IMR-90 (cell line): ENCODE measurements around the gene ERCC6. TPM values are rescaled to one million over a fixed set of nuclear protein-coding genes. Genes with fewer than 3 reads are reported as not detected.

ENCODE experiments used
- ATAC-seq: fragments of 200-7000 bp; cut with Tn5 transposase; 2 replicates; pipeline ENCODE4 v1.9.1; 2020; ENCODE audit warnings: low read depth, mild to moderate bottlenecking, moderate library complexity
- BruUV-seq: library from RNA; stranded (reverse); fragments of 400-500 nt; replicated peaks from 2 replicates; lab custom pipeline; 2021; lab: Mats Ljungman, UMichigan
- CTCF ChIA-PET: fragments of 300-600 bp; formaldehyde crosslinking; extraction: SDS; loops from one replicate; lab custom pipeline; 2021; ENCODE audit warnings: antibody characterized with exemption; lab: Yijun Ruan, JAX
- POLR2A ChIA-PET: fragments of 300-600 bp; sonication (Branson Sonifier 250); formaldehyde crosslinking; loops from one replicate; lab custom pipeline; 2022; ENCODE audit warnings: antibody characterized with exemption; ENCODE audit not compliant: unreplicated experiment; lab: Charles Lee
- DNase-seq: peaks from one replicate; pipeline ENCODE4 v3.0.0; 2013
- H2AFZ ChIP-seq: replicated peaks from 2 replicates; pipeline ENCODE3; 2013; ENCODE audit warnings: low read length, mild to moderate bottlenecking; ENCODE audit not compliant: poor library complexity
- H2AK5ac ChIP-seq: 2 replicates; pipeline ENCODE4 v1.6.1; 2013; ENCODE audit warnings: low read depth, low read length, inconsistent platforms
- H2AK9ac ChIP-seq: replicated peaks from 2 replicates; pipeline ENCODE3; 2013; ENCODE audit warnings: mild to moderate bottlenecking, low read depth, low read length, moderate library complexity; ENCODE audit not compliant: poor library complexity
- H2BK120ac ChIP-seq: 2 replicates; pipeline ENCODE4 v1.6.1; 2013; ENCODE audit warnings: low read depth, low read length, inconsistent platforms
- H2BK15ac ChIP-seq: 3 replicates; pipeline ENCODE4 v1.6.1; 2013; ENCODE audit warnings: low read depth, low read length, inconsistent platforms
- H2BK20ac ChIP-seq: 2 replicates; pipeline ENCODE4 v1.6.1; 2013; ENCODE audit warnings: low read depth, mild to moderate bottlenecking, inconsistent platforms, low read length, moderate library complexity
- H2BK5ac ChIP-seq: 2 replicates; pipeline ENCODE4 v1.6.1; 2013; ENCODE audit warnings: mild to moderate bottlenecking, low read depth, low read length, inconsistent platforms; ENCODE audit not compliant: poor library complexity, severe bottlenecking
- H3K14ac ChIP-seq: replicated peaks from 2 replicates; pipeline ENCODE4 v1.6.1; 2013; ENCODE audit warnings: low read depth, low read length, inconsistent platforms
- H3K18ac ChIP-seq: 2 replicates; pipeline ENCODE4 v1.6.1; 2013; ENCODE audit warnings: low read depth, low read length, control low read depth
- H3K23ac ChIP-seq: 2 replicates; pipeline ENCODE4 v1.6.1; 2013; ENCODE audit warnings: low read depth, low read length, inconsistent platforms
- H3K27ac ChIP-seq: 2 replicates; pipeline ENCODE4 v1.5.1; 2013; ENCODE audit warnings: mild to moderate bottlenecking, control low read depth, low read length; ENCODE audit not compliant: insufficient read depth
- H3K27me3 ChIP-seq: 2 replicates; pipeline ENCODE4 v1.6.1; 2013; ENCODE audit warnings: low read length; ENCODE audit not compliant: control insufficient read depth, insufficient read depth
- H3K36me3 ChIP-seq: 2 replicates; pipeline ENCODE4 v1.6.1; 2013; ENCODE audit warnings: low read length, mixed read lengths; ENCODE audit not compliant: control insufficient read depth, insufficient read depth
- H3K4ac ChIP-seq: 2 replicates; pipeline ENCODE4 v1.6.1; 2013; ENCODE audit warnings: low read depth, low read length, inconsistent platforms
- H3K4me1 ChIP-seq: 2 replicates; pipeline ENCODE4 v1.6.1; 2013; ENCODE audit warnings: low read length, mixed read lengths; ENCODE audit not compliant: control insufficient read depth, insufficient read depth
- H3K4me2 ChIP-seq: 2 replicates; pipeline ENCODE4 v1.6.1; 2013; ENCODE audit warnings: low read depth, mild to moderate bottlenecking, control low read depth, low read length, moderate library complexity
- H3K4me3 ChIP-seq: 2 replicates; pipeline ENCODE4 v1.5.1; 2013; ENCODE audit warnings: low read depth, mild to moderate bottlenecking, control low read depth, low read length, moderate library complexity; ENCODE audit not compliant: insufficient read depth
- H3K56ac ChIP-seq: 2 replicates; pipeline ENCODE4 v1.6.1; 2013; ENCODE audit warnings: low read length, inconsistent platforms; ENCODE audit not compliant: insufficient read depth; ENCODE audit errors: extremely low read depth
- H3K79me1 ChIP-seq, 2 experiments: 2 replicates each; pipeline ENCODE4 v1.6.1; 2013; ENCODE audit warnings: low read length in 2 of 2, inconsistent platforms in 1 of 2, low read depth in 1 of 2
- H3K9ac ChIP-seq: 2 replicates; pipeline ENCODE4 v1.6.1; 2013; ENCODE audit warnings: low read depth, low read length, control low read depth
- H3K9me1 ChIP-seq: 2 replicates; pipeline ENCODE4 v1.6.1; 2013; ENCODE audit warnings: low read length, inconsistent platforms; ENCODE audit not compliant: insufficient read depth
- H3K9me3 ChIP-seq: 2 replicates; pipeline ENCODE4 v1.6.1; 2013; ENCODE audit warnings: low read length; ENCODE audit not compliant: control insufficient read depth, insufficient read depth
- H4K20me1 ChIP-seq: 2 replicates; pipeline ENCODE4 v1.6.1; 2013; ENCODE audit warnings: low read length, inconsistent platforms; ENCODE audit not compliant: insufficient read depth
- H4K5ac ChIP-seq: 2 replicates; pipeline ENCODE4 v1.6.1; 2013; ENCODE audit warnings: mild to moderate bottlenecking, low read depth, low read length, control low read depth
- H4K8ac ChIP-seq, 2 experiments: 2 replicates each; pipeline ENCODE4 v1.6.1; 2013; ENCODE audit warnings: low read depth in 2 of 2, low read length in 2 of 2, control low read depth in 1 of 2, inconsistent platforms in 1 of 2
- H4K91ac ChIP-seq: 2 replicates; pipeline ENCODE4 v1.6.1; 2013; ENCODE audit warnings: low read depth, low read length, inconsistent platforms; ENCODE audit not compliant: insufficient read depth
- BHLHE40 ChIP-seq: fragments of 150-350 bp; IDR thresholded peaks from 2 replicates; pipeline ENCODE4 v1.6.1; 2016; ENCODE audit warnings: mild to moderate bottlenecking, low read depth, low read length
- FOS ChIP-seq: fragments of 150-350 bp; IDR thresholded peaks from 2 replicates; pipeline ENCODE4 v1.6.1; 2016; ENCODE audit warnings: low read depth, low read length
- MAFK ChIP-seq: IDR thresholded peaks from 2 replicates; pipeline ENCODE4 v1.6.1; 2012; ENCODE audit warnings: low read depth, low read length, improper control_type of control experiment
- MAZ ChIP-seq: IDR thresholded peaks from 2 replicates; pipeline ENCODE4 v1.6.1; 2012; ENCODE audit warnings: low read depth, mild to moderate bottlenecking, low read length, improper control_type of control experiment, moderate library complexity, borderline replicate concordance
- MXI1 ChIP-seq: IDR thresholded peaks from 2 replicates; pipeline ENCODE4 v1.6.1; 2012; ENCODE audit warnings: low read depth, mild to moderate bottlenecking, low read length, moderate library complexity, borderline replicate concordance
- POLR2A ChIP-seq: IDR thresholded peaks from 2 replicates; pipeline ENCODE4 v1.6.1; 2012; ENCODE audit warnings: mild to moderate bottlenecking, low read depth, low read length
- RAD21 ChIP-seq: IDR thresholded peaks from 2 replicates; pipeline ENCODE4 v1.6.1; 2012; ENCODE audit warnings: low read length, improper control_type of control experiment
- RFX5 ChIP-seq: IDR thresholded peaks from 2 replicates; pipeline ENCODE4 v1.8.0; 2012; ENCODE audit warnings: low read depth, mild to moderate bottlenecking, low read length, moderate library complexity
- WGBS, 2 experiments: methylation state at CpG; one replicate each; pipeline versions ENCODE4 v1.1.5 to v1.1.7; 2013; ENCODE audit warnings: missing lambda C conversion rate in 2 of 2; ENCODE audit not compliant: insufficient read length in 1 of 2; ENCODE audit errors: extremely low coverage in 2 of 2; 5-methylcytosine and 5-hydroxymethylcytosine counted together
- dilution Hi-C: fragments of 300-500 bp; cut with HindIII; formaldehyde crosslinking; loops from one replicate; pipeline ENCODE4 v1.14.3; 2018; ENCODE audit warnings: low sequenced_read_pairs; ENCODE audit not compliant: unreplicated experiment
- in situ Hi-C: fragments of 300-500 bp; cut with MboI; formaldehyde crosslinking; loops from 3 replicates; pipeline ENCODE4 v1.14.3; 2019; ENCODE audit warnings: low sequenced_read_pairs, inconsistent platforms, mixed read lengths
- intact Hi-C: fragments of 100-400 bp; cut with micrococcal nuclease; formaldehyde crosslinking; loops from 2 replicates; pipeline ENCODE4 v1.10.0; 2022
- polyA plus RNA-seq, 3 experiments: library from polyadenylated mRNA; depleted of rRNA; stranded (reverse); fragments of >200 nt; gene quantifications; 2 replicates each; pipeline ENCODE4 v1.2.3, GENCODE V29; 2012; ENCODE audit warnings: low replicate concordance in 1 of 3
- total RNA-seq: library from RNA; depleted of rRNA; stranded (reverse); fragments of >200 nt; gene quantifications from 2 replicates; pipeline ENCODE4 v1.2.3, GENCODE V29; 2012
- TF ChIP-seq, protein P1 (sequence below): fragments of 150-350 bp; IDR thresholded peaks from 2 replicates; pipeline ENCODE4 v1.6.1; 2016; ENCODE audit warnings: low read depth, mild to moderate bottlenecking, low read length, moderate library complexity, borderline replicate concordance
- TF ChIP-seq, protein P2 (sequence below): conservative IDR thresholded peaks from 2 replicates; pipeline ENCODE4 v1.5.1; 2012; ENCODE audit warnings: mild to moderate bottlenecking, low read depth, low read length, improper control_type of control experiment

ERCC6 gene
- total and polyA plus RNA-seq, 2 of the 4 experiments (the other 2 are of a cell fraction) = 7.3 to 14.9 TPM

DNA sequence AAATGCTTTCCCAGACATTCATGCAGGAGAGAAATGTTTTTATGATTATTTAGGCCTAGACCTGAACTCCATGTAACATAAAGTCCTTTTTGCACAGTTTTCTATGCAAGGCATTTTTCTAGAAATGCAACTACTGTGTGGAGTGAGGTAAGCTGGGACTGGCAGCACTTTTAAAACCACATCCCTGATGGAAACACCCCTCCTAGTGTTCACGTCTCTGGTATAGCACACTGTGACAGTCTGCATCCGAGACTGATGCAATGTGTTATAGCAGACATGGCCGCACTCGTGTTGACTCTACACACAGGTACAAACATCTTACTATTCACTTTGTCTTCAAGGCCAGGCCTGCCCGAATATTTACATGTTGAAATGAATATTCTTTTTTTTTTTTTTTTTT lies 19.3 kb upstream of the ERCC6 start:
- TF ChIP-seq BHLHE40 (no peak), RAD21 (no peak), MAZ (no peak), FOS (no peak), POLR2A (no peak), RFX5 (no peak), MXI1 (no peak), MAFK (no peak)
- TF ChIP-seq, protein P1, sequence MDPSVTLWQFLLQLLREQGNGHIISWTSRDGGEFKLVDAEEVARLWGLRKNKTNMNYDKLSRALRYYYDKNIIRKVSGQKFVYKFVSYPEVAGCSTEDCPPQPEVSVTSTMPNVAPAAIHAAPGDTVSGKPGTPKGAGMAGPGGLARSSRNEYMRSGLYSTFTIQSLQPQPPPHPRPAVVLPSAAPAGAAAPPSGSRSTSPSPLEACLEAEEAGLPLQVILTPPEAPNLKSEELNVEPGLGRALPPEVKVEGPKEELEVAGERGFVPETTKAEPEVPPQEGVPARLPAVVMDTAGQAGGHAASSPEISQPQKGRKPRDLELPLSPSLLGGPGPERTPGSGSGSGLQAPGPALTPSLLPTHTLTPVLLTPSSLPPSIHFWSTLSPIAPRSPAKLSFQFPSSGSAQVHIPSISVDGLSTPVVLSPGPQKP = no peak
- TF ChIP-seq, protein P2, sequence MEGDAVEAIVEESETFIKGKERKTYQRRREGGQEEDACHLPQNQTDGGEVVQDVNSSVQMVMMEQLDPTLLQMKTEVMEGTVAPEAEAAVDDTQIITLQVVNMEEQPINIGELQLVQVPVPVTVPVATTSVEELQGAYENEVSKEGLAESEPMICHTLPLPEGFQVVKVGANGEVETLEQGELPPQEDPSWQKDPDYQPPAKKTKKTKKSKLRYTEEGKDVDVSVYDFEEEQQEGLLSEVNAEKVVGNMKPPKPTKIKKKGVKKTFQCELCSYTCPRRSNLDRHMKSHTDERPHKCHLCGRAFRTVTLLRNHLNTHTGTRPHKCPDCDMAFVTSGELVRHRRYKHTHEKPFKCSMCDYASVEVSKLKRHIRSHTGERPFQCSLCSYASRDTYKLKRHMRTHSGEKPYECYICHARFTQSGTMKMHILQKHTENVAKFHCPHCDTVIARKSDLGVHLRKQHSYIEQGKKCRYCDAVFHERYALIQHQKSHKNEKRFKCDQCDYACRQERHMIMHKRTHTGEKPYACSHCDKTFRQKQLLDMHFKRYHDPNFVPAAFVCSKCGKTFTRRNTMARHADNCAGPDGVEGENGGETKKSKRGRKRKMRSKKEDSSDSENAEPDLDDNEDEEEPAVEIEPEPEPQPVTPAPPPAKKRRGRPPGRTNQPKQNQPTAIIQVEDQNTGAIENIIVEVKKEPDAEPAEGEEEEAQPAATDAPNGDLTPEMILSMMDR = no peak
- H2AK5ac ChIP-seq = no peak overlapping the region
- intact Hi-C loops (no loop called here), dilution Hi-C loops (no loop called here), in situ Hi-C loops (no loop called here)
- H3K14ac ChIP-seq = no peak overlapping the region
- no peak overlapping the region for H3K23ac ChIP-seq
- POLR2A ChIA-PET = no interaction called here
- H3K4me1 ChIP-seq = no peaks in the 10 kb centered on the region; the same call in 1 of the 2 replicates
- H4K8ac ChIP-seq = no peak overlapping the region
- no peaks in the 10 kb centered on the region for H3K36me3 ChIP-seq
- H2AK9ac ChIP-seq = no peak overlapping the region
- H3K27ac ChIP-seq = no peak overlapping the region
- H2AFZ ChIP-seq = no peak overlapping the region
- BruUV-seq = no TSS peak
- H3K18ac ChIP-seq = no peak overlapping the region
- no peak overlapping the region for H3K4me3 ChIP-seq
- H3K9me3 ChIP-seq = no peaks in the 10 kb centered on the region
- no peaks in the 10 kb centered on the region for H3K79me1 ChIP-seq
- no peak overlapping the region for H3K4ac ChIP-seq
- H3K4me2 ChIP-seq = no peak overlapping the region
- H3K9ac ChIP-seq = no peak overlapping the region
- no peak for DNase-seq
- H2BK20ac ChIP-seq = no peak overlapping the region
- no peak for ATAC-seq
- no peaks in the 10 kb centered on the region for H4K20me1 ChIP-seq
- no peak overlapping the region for H2BK15ac ChIP-seq
- CTCF ChIA-PET = no interaction called here
- H3K56ac ChIP-seq = no peak overlapping the region
- H4K5ac ChIP-seq = no peak overlapping the region
- no peak overlapping the region for H2BK5ac ChIP-seq
- no CpG with 5 or more reads among the region's 5 CpGs for WGBS, 2 experiments
- H4K91ac ChIP-seq = no peak overlapping the region
- H2BK120ac ChIP-seq = no peak overlapping the region
- H3K27me3 ChIP-seq = no peaks in the 10 kb centered on the region; the same call in 1 of the 2 replicates
- no peaks in the 10 kb centered on the region for H3K9me1 ChIP-seq
